GM13976 (cell line): ENCODE results near the gene MOCS1.

Experiments
- DNase-seq: peaks from one replicate; pipeline ENCODE4 v3.0.0; 2012; ENCODE audit warnings: low spot score
- CTCF ChIP-seq: IDR thresholded peaks from 2 replicates; pipeline ENCODE4 v1.5.1; 2012; ENCODE audit warnings: borderline replicate concordance, mild to moderate bottlenecking; ENCODE audit not compliant: insufficient read depth; ENCODE audit errors: extremely low read depth, missing control alignments, control extremely low read depth
- in situ Hi-C: fragments of 300-500 bp; cut with MboI; formaldehyde crosslinking; loops from one replicate; pipeline ENCODE4 v1.12.0; 2022; ENCODE audit warnings: low sequenced_read_pairs, mixed read lengths, inconsistent platforms; ENCODE audit not compliant: unreplicated experiment

Gene MOCS1

GRCh38 chr6:39941820-39942219, 7.6 kb upstream of the MOCS1 start:
- in situ Hi-C loops: no loop called here
- TF ChIP-seq CTCF: no peak
- no peak for DNase-seq

GRCh38 chr6:39941138-39941537, 6.9 kb upstream of the MOCS1 start:
- DNase-seq: no peak
- in situ Hi-C loops: no loop called here
- no peak for TF ChIP-seq CTCF

- no peak for DNase-seq
- in situ Hi-C loops: no loop called here
- no peak for TF ChIP-seq CTCF
These were observed 4.8 kb upstream of the MOCS1 start for GRCh38 chr6:39938773-39939654.

- in situ Hi-C loops: no loop called here
- TF ChIP-seq CTCF: no peak
- no peak for DNase-seq
These were observed 3.5 kb upstream of the MOCS1 start for GRCh38 chr6:39937686-39938333.

GRCh38 chr6:39936857-39937256, 2.6 kb upstream of the MOCS1 start:
- in situ Hi-C loops: no loop called here
- TF ChIP-seq CTCF: no peak
- DNase-seq: no peak

- no peak for DNase-seq
- in situ Hi-C loops: no loop called here
- TF ChIP-seq CTCF: no peak
These were observed 979 bp upstream of the MOCS1 start for GRCh38 chr6:39935241-39935640.
